H9 (cell line): ENCODE results near the gene STAT3. TPM values are rescaled to one million over a fixed set of nuclear protein-coding genes. Genes with fewer than 3 reads are reported as not detected.

Source experiments
- DNase-seq: peaks from one replicate; pipeline ENCODE4 v3.0.0-alpha.2; 2017
- H2AFZ ChIP-seq: one replicate; pipeline ENCODE4 v1.6.1; 2013; ENCODE audit warnings: mild to moderate bottlenecking, low read length, control low read depth, moderate library complexity
- H2AK5ac ChIP-seq: 2 replicates; pipeline ENCODE4 v1.6.1; 2013; ENCODE audit warnings: low read length, control low read depth, mixed read lengths; ENCODE audit not compliant: insufficient read length
- H2BK120ac ChIP-seq: one replicate; pipeline ENCODE4 v1.6.1; 2013; ENCODE audit warnings: low read depth, mild to moderate bottlenecking, low read length, control low read depth, inconsistent platforms; ENCODE audit not compliant: poor library complexity, severe bottlenecking
- H2BK12ac ChIP-seq: 2 replicates; pipeline ENCODE4 v1.6.1; 2013; ENCODE audit warnings: low read length, control low read depth, mixed read lengths, low read depth; ENCODE audit not compliant: insufficient read length
- H2BK15ac ChIP-seq: 2 replicates; pipeline ENCODE4 v1.6.1; 2013; ENCODE audit warnings: low read depth, low read length, control low read depth
- H2BK20ac ChIP-seq: one replicate; pipeline ENCODE4 v1.6.1; 2013; ENCODE audit warnings: low read depth, mild to moderate bottlenecking, low read length, control low read depth, inconsistent platforms; ENCODE audit not compliant: poor library complexity, severe bottlenecking
- H2BK5ac ChIP-seq: 2 replicates; pipeline ENCODE4 v1.6.1; 2013; ENCODE audit warnings: low read length, control low read depth, mixed read lengths; ENCODE audit not compliant: insufficient read length
- H3K14ac ChIP-seq: 2 replicates; pipeline ENCODE4 v1.6.1; 2013; ENCODE audit warnings: low read length, control low read depth; ENCODE audit not compliant: insufficient read depth
- H3K18ac ChIP-seq: 2 replicates; pipeline ENCODE4 v1.6.1; 2013; ENCODE audit warnings: low read depth, mild to moderate bottlenecking, mixed read lengths, low read length, control low read depth; ENCODE audit not compliant: insufficient read length
- H3K23ac ChIP-seq: 2 replicates; pipeline ENCODE4 v1.6.1; 2013; ENCODE audit warnings: low read length, control low read depth, mixed read lengths, low read depth; ENCODE audit not compliant: insufficient read length
- H3K23me2 ChIP-seq: 2 replicates; pipeline ENCODE4 v1.6.1; 2013; ENCODE audit warnings: low read depth, mild to moderate bottlenecking, mixed read lengths, low read length, control low read depth; ENCODE audit not compliant: insufficient read length, poor library complexity, severe bottlenecking
- H3K27ac ChIP-seq: 2 replicates; pipeline ENCODE4 v1.5.1; 2013; ENCODE audit warnings: low read length, control low read depth, mixed read lengths, low read depth; ENCODE audit not compliant: insufficient read length
- H3K27me3 ChIP-seq: 2 replicates; pipeline ENCODE4 v1.6.1; 2013; ENCODE audit warnings: low read length, control low read depth, inconsistent platforms; ENCODE audit not compliant: insufficient read depth
- H3K4ac ChIP-seq: 2 replicates; pipeline ENCODE4 v1.6.1; 2013; ENCODE audit warnings: low read depth, mild to moderate bottlenecking, control low read depth, inconsistent platforms, low read length, moderate library complexity
- H3K4me1 ChIP-seq: 2 replicates; pipeline ENCODE4 v1.6.1; 2013; ENCODE audit warnings: low read length, control low read depth, inconsistent platforms; ENCODE audit not compliant: insufficient read depth
- H3K4me2 ChIP-seq: 2 replicates; pipeline ENCODE4 v1.6.1; 2013; ENCODE audit warnings: low read length, control low read depth, mixed read lengths; ENCODE audit not compliant: insufficient read length, insufficient read depth
- H3K56ac ChIP-seq: 2 replicates; pipeline ENCODE4 v1.6.1; 2013; ENCODE audit warnings: low read depth, mild to moderate bottlenecking, mixed read lengths, low read length, control low read depth; ENCODE audit not compliant: insufficient read length
- H3K79me1 ChIP-seq: 2 replicates; pipeline ENCODE4 v1.6.1; 2013; ENCODE audit warnings: low read depth, mild to moderate bottlenecking, moderate library complexity, low read length, control low read depth, inconsistent platforms; ENCODE audit not compliant: insufficient read depth, poor library complexity, severe bottlenecking
- H3K79me2 ChIP-seq: 2 replicates; pipeline ENCODE4 v1.6.1; 2013; ENCODE audit warnings: low read length, control low read depth, inconsistent platforms; ENCODE audit not compliant: insufficient read depth
- H3K9ac ChIP-seq: 2 replicates; pipeline ENCODE4 v1.6.1; 2013; ENCODE audit warnings: low read length, control low read depth, mixed read lengths; ENCODE audit not compliant: insufficient read length; ENCODE audit errors: extremely low read depth
- H3K9me3 ChIP-seq: one replicate; pipeline ENCODE4 v1.6.1; 2013; ENCODE audit warnings: low read depth, low read length, inconsistent platforms; ENCODE audit not compliant: control insufficient read depth
- H3T11ph ChIP-seq: one replicate; pipeline ENCODE4 v1.6.1; 2013; ENCODE audit warnings: mild to moderate bottlenecking, low read length, control low read depth, inconsistent platforms
- H4K20me1 ChIP-seq: one replicate; pipeline ENCODE4 v1.6.1; 2013; ENCODE audit not compliant: control insufficient read depth, insufficient read length, insufficient read depth
- H4K5ac ChIP-seq: 2 replicates; pipeline ENCODE4 v1.6.1; 2013; ENCODE audit warnings: low read depth, mild to moderate bottlenecking, mixed read lengths, low read length, control low read depth; ENCODE audit not compliant: insufficient read length
- H4K8ac ChIP-seq: replicated peaks from 2 replicates; pipeline ENCODE4 v1.6.1; 2013; ENCODE audit warnings: low read length, control low read depth, mixed read lengths, low read depth; ENCODE audit not compliant: insufficient read length
- H4K91ac ChIP-seq: 2 replicates; pipeline ENCODE4 v1.6.1; 2013; ENCODE audit warnings: low read depth, mild to moderate bottlenecking, moderate library complexity, mixed read lengths, low read length, control low read depth; ENCODE audit not compliant: insufficient read length
- H3K27ac Mint-ChIP-seq, 3 experiments: 2 replicates in 2 of 3; 3 replicates in 1 of 3; pipeline ENCODE4 v1.8.0; 2020 to 2021; ENCODE audit warnings: mixed read lengths in 3 of 3, mild to moderate bottlenecking in 1 of 3, moderate library complexity in 1 of 3
- H3K27me3 Mint-ChIP-seq: 2 replicates; pipeline ENCODE4 v1.8.0; 2021; ENCODE audit warnings: low read depth, mild to moderate bottlenecking, moderate library complexity, mixed read lengths
- H3K36me3 Mint-ChIP-seq, 3 experiments: 2 replicates in 2 of 3; 3 replicates in 1 of 3; pipeline ENCODE4 v1.8.0; 2020 to 2021; ENCODE audit warnings: low read depth in 3 of 3, mixed read lengths in 3 of 3; ENCODE audit not compliant: insufficient read depth in 1 of 3
- H3K4me1 Mint-ChIP-seq, 2 experiments: 2 replicates each; pipeline ENCODE4 v1.8.0; 2020; ENCODE audit warnings: mixed read lengths in 2 of 2
- H3K4me3 Mint-ChIP-seq, 2 experiments: 2 replicates in 1 of 2; 3 replicates in 1 of 2; pipeline ENCODE4 v1.8.0; 2020 to 2021; ENCODE audit warnings: mild to moderate bottlenecking in 2 of 2, mixed read lengths in 2 of 2, moderate library complexity in 1 of 2
- H3K9me3 Mint-ChIP-seq, 2 experiments: 2 replicates in 1 of 2; 3 replicates in 1 of 2; pipeline ENCODE4 v1.8.0; 2020; ENCODE audit warnings: mild to moderate bottlenecking in 2 of 2, mixed read lengths in 2 of 2, moderate library complexity in 1 of 2
- WGBS: extraction: QIAGEN DNeasy Blood & Tissue Kit; methylation state at CpG from one replicate; pipeline ENCODE4 v1.1.7; 2013; ENCODE audit warnings: missing lambda C conversion rate, low lambda C conversion rate, mixed read lengths; ENCODE audit not compliant: insufficient read length; ENCODE audit errors: extremely low coverage; 5-methylcytosine and 5-hydroxymethylcytosine counted together
- total RNA-seq: library from RNA; stranded (reverse); gene quantifications from 2 replicates; pipeline ENCODE4 v1.2.1, GENCODE V29; 2021
- TF ChIP-seq, protein P1 (sequence below): fragments of 200-600 bp; sonication (generic); conservative IDR thresholded peaks from 3 replicates; pipeline ENCODE4 v1.8.0; 2021; ENCODE audit warnings: antibody characterized with exemption, mild to moderate bottlenecking

Gene STAT3
- total RNA-seq, 1 experiment from 2014 or later = 83.2 TPM

DNA sequence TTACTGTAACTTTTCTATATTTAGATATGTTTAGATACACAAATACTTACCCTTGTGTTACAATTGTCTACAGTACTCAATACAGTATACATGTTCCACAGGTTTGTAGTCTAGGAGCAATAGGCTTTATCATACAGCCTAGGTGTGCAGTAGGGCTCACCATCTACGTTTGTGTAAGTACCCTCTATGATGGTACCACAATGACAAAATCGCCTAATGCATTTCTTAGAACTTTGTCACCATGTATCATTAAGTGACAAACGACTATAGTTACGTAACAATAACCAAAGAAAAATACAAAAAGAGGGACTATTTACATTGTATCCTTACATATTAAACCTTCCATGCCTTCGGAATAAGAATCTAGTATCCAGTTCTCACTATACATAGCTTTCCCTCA lies 120.0 kb downstream of the STAT3 start:
- Mint-ChIP-seq H3K9me3 (peaks cover 0 to 4% of the 10 kb centered on the region in 2 experiments; a peak in 1 of 5 replicates), H3K27me3 (no peaks in the 10 kb centered on the region), H3K27ac (no peak overlapping the region), H3K4me3 (no peak overlapping the region), H3K4me1 (peaks cover 15 to 20% of the 10 kb centered on the region in 2 experiments), H3K36me3 (no peaks in the 10 kb centered on the region; a peak in 2 of 7 replicates)
- Histone ChIP-seq H4K20me1 (no peaks in the 10 kb centered on the region), H4K5ac (no peak overlapping the region), H2BK5ac (no peak overlapping the region), H2BK12ac (no peak overlapping the region), H2BK15ac (no peak overlapping the region), H3K14ac (no peak overlapping the region), H3K23me2 (no peaks in the 10 kb centered on the region), H3K27me3 (no peaks in the 10 kb centered on the region), H3K9me3 (no peaks in the 10 kb centered on the region), H3K18ac (no peak overlapping the region), H3K4ac (no peak overlapping the region), H3K79me1 (peaks cover 5% of the 10 kb centered on the region), H2AFZ (no peak overlapping the region), H3K79me2 (peaks cover 2% of the 10 kb centered on the region; the same call in 1 of the 2 replicates), H4K91ac (no peak overlapping the region), H2BK120ac (no peak overlapping the region), H3K4me1 (peaks cover 2% of the 10 kb centered on the region; the same call in 1 of the 2 replicates), H2BK20ac (no peak overlapping the region), H3T11ph (no peak overlapping the region), H3K4me2 (no peak overlapping the region), H3K27ac (no peak overlapping the region), H3K56ac (no peak overlapping the region), H4K8ac (no peak overlapping the region), H2AK5ac (no peak overlapping the region), H3K23ac (no peak overlapping the region), H3K9ac (no peak overlapping the region)
- WGBS = no CpG with 5 or more reads among the region's 5 CpGs
- no peak for DNase-seq
- TF ChIP-seq, protein P1, sequence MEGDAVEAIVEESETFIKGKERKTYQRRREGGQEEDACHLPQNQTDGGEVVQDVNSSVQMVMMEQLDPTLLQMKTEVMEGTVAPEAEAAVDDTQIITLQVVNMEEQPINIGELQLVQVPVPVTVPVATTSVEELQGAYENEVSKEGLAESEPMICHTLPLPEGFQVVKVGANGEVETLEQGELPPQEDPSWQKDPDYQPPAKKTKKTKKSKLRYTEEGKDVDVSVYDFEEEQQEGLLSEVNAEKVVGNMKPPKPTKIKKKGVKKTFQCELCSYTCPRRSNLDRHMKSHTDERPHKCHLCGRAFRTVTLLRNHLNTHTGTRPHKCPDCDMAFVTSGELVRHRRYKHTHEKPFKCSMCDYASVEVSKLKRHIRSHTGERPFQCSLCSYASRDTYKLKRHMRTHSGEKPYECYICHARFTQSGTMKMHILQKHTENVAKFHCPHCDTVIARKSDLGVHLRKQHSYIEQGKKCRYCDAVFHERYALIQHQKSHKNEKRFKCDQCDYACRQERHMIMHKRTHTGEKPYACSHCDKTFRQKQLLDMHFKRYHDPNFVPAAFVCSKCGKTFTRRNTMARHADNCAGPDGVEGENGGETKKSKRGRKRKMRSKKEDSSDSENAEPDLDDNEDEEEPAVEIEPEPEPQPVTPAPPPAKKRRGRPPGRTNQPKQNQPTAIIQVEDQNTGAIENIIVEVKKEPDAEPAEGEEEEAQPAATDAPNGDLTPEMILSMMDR = no peak
